ENCODE measurements around the gene ASXL1.

ASXL1 gene

DNA sequence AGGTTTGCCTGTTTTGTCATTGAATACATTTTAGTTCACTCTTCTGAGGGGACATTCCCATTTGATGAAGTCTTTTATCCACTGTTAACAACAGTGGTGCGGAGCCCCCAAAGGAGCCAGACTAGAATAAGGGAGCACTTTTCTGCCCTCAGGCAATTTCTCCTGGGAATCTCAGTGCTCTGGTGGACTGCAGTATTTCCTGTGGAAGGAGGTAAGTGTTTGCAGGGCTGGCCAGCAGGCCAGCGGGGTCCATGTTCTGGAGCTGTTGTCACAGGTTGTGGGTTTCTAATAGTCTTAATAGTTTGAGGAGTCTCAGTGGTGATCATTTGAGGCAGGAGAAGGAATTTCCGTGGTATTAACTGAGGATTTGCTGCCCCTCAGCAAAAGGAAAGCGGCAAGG is 83.5 kb downstream of the ASXL1 start:
- no peaks in the 10 kb centered on the region for H3K27me3 ChIP-seq (replicated peaks; ENCODE audit: control insufficient read depth, insufficient read depth, low read length)
- TF ChIP-seq CTCF (IDR thresholded peaks at IDR 0.05; ENCODE audit: insufficient read depth, low read length, poor library complexity, severe bottlenecking), result no peak
- no peak overlapping the region for H3K4me3 ChIP-seq (replicated peaks; ENCODE audit: low read depth, low read length)
- H3K36me3 ChIP-seq (ENCODE audit: control insufficient read depth, insufficient read depth, low read length), result peaks cover 28% of the 10 kb centered on the region
- no peak for DNase-seq (ENCODE audit: extremely low read depth, insufficient read length)

- no peak overlapping the region for H3K4me3 ChIP-seq (replicated peaks; ENCODE audit: low read depth, low read length)
- no peaks in the 10 kb centered on the region for H3K27me3 ChIP-seq (replicated peaks; ENCODE audit: control insufficient read depth, insufficient read depth, low read length)
- peaks cover 19% of the 10 kb centered on the region for H3K36me3 ChIP-seq (ENCODE audit: control insufficient read depth, insufficient read depth, low read length)
- no peak for DNase-seq (ENCODE audit: extremely low read depth, insufficient read length)
- TF ChIP-seq CTCF (IDR thresholded peaks at IDR 0.05; ENCODE audit: insufficient read depth, low read length, poor library complexity, severe bottlenecking), result no peak
These were observed 84.7 kb downstream of the ASXL1 start for GRCh38 chr20:32442630-32443373.

GRCh38 chr20:32443386-32443974 is 85.3 kb downstream of the ASXL1 start:
- peaks cover 15% of the 10 kb centered on the region for H3K36me3 ChIP-seq (ENCODE audit: control insufficient read depth, insufficient read depth, low read length)
- DNase-seq (ENCODE audit: extremely low read depth, insufficient read length), result no peak
- no peak overlapping the region for H3K4me3 ChIP-seq (replicated peaks; ENCODE audit: low read depth, low read length)
- peak; percentile 14 for TF ChIP-seq CTCF (IDR thresholded peaks at IDR 0.05; ENCODE audit: insufficient read depth, low read length, poor library complexity, severe bottlenecking)
- no peaks in the 10 kb centered on the region for H3K27me3 ChIP-seq (replicated peaks; ENCODE audit: control insufficient read depth, insufficient read depth, low read length)

GRCh38 chr20:32444474-32445220 is 86.5 kb downstream of the ASXL1 start:
- no peak for TF ChIP-seq CTCF (IDR thresholded peaks at IDR 0.05; ENCODE audit: insufficient read depth, low read length, poor library complexity, severe bottlenecking)
- DNase-seq (ENCODE audit: extremely low read depth, insufficient read length), result no peak
- peaks cover 11% of the 10 kb centered on the region for H3K36me3 ChIP-seq (ENCODE audit: control insufficient read depth, insufficient read depth, low read length)
- H3K4me3 ChIP-seq (replicated peaks; ENCODE audit: low read depth, low read length), result no peak overlapping the region
- no peaks in the 10 kb centered on the region for H3K27me3 ChIP-seq (replicated peaks; ENCODE audit: control insufficient read depth, insufficient read depth, low read length)

DNA sequence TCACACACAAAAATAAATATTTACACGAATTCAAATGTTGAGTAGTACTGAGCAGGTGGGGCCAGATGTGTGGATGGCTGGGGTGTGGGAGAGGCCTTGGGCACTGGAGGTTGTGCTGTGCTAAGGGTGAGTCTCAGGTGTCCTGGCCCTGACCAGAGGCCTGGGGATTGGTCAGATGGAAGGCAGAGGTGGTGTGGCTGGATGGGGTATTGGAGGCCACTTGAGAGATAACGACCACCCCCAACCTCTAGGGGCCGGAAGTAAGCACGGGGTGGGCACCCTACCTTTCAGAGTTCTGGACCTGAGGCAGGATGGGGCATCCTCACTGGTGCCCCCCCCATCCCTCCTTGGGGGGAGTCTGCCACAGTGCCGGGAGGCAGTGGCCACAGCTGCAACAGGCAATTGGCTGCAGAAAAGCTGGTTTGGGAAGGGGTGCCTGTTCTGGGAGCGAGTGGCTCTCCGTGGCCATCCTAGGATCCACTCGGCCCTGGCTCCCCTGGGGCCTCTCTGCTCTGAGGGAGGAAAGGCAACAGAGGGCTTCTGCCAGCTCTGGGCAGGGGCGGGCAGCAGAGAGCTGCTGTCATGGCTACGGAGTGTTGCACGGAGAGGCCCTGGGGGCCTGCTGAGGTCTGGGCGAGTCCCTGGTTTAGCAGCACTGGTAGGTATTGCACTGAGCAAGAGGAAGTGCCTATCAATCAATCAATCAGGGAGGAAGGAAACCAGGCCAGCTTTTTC is 87.6 kb downstream of the ASXL1 start:
- Histone ChIP-seq H3K4me3 (replicated peaks; ENCODE audit: low read depth, low read length) (no peak overlapping the region), H3K27me3 (replicated peaks; ENCODE audit: control insufficient read depth, insufficient read depth, low read length) (no peaks in the 10 kb centered on the region), H3K36me3 (ENCODE audit: control insufficient read depth, insufficient read depth, low read length) (peaks cover 8% of the 10 kb centered on the region)
- no peak for TF ChIP-seq CTCF (IDR thresholded peaks at IDR 0.05; ENCODE audit: insufficient read depth, low read length, poor library complexity, severe bottlenecking)
- no peak for DNase-seq (ENCODE audit: extremely low read depth, insufficient read length)
